ENCODE results near the gene SORCS2.

Gene SORCS2

GRCh38 chr4:7270121-7270520 is 77.8 kb downstream of the SORCS2 start:
- no peak for DNase-seq (ENCODE audit: low spot score)

- no peak for DNase-seq (ENCODE audit: low spot score)
Observed at GRCh38 chr4:7272404-7272803, 80.1 kb downstream of the SORCS2 start.

GRCh38 chr4:7273738-7274297 is 81.5 kb downstream of the SORCS2 start:
- DNase-seq (ENCODE audit: low spot score) = no peak

- no peak for DNase-seq (ENCODE audit: low spot score)
Observed at GRCh38 chr4:7275067-7275466, 82.7 kb downstream of the SORCS2 start.

GRCh38 chr4:7275490-7276154 is 83.3 kb downstream of the SORCS2 start:
- DNase-seq (ENCODE audit: low spot score) = no peak

GRCh38 chr4:7276515-7276914 is 84.2 kb downstream of the SORCS2 start:
- DNase-seq (ENCODE audit: low spot score) = no peak

- DNase-seq (ENCODE audit: low spot score) = no peak
Observed at GRCh38 chr4:7278071-7278765, 85.9 kb downstream of the SORCS2 start.

- DNase-seq (ENCODE audit: low spot score) = no peak
Observed at GRCh38 chr4:7278981-7279380, 86.6 kb downstream of the SORCS2 start.

- no peak for DNase-seq (ENCODE audit: low spot score)
Observed at GRCh38 chr4:7279902-7280301, 87.6 kb downstream of the SORCS2 start.

- DNase-seq (ENCODE audit: low spot score) = no peak
Observed at GRCh38 chr4:7280926-7281690, 88.8 kb downstream of the SORCS2 start.

- DNase-seq (ENCODE audit: low spot score) = no peak
Observed at GRCh38 chr4:7281691-7282665, 89.6 kb downstream of the SORCS2 start.

GRCh38 chr4:7282786-7283440 is 90.6 kb downstream of the SORCS2 start:
- DNase-seq (ENCODE audit: low spot score) = no peak

GRCh38 chr4:7285244-7286094 is 93.1 kb downstream of the SORCS2 start:
- DNase-seq (ENCODE audit: low spot score) = no peak

- DNase-seq (ENCODE audit: low spot score) = no peak
Observed at GRCh38 chr4:7286170-7286569, 93.8 kb downstream of the SORCS2 start.

GRCh38 chr4:7286798-7287197 is 94.5 kb downstream of the SORCS2 start:
- DNase-seq (ENCODE audit: low spot score) = no peak

GRCh38 chr4:7287274-7287917 is 95.1 kb downstream of the SORCS2 start:
- no peak for DNase-seq (ENCODE audit: low spot score)

GRCh38 chr4:7287918-7288280 is 95.6 kb downstream of the SORCS2 start:
- no peak for DNase-seq (ENCODE audit: low spot score)

GRCh38 chr4:7288751-7289523 is 96.6 kb downstream of the SORCS2 start:
- no peak for DNase-seq (ENCODE audit: low spot score)

- DNase-seq (ENCODE audit: low spot score) = no peak
Observed at GRCh38 chr4:7289589-7289988, 97.3 kb downstream of the SORCS2 start.
